Stimulated activated CD8-positive, alpha-beta memory T cell treated with anti-CD3 and anti-CD28 coated beads, Interleukin-15, amount 100 ng/mL, for 48 hours (primary cell): ENCODE results near the gene CACNA1C.

Experiments
- DNase-seq, 2 donors: peaks; one replicate each; pipeline ENCODE4 v3.0.0-alpha.2; 2020; ENCODE audit warnings: low read depth in 2 of 2

The CACNA1C gene

GRCh38 chr12:2343681-2344080 is 290.9 kb downstream of the CACNA1C start:
- DNase-seq: no peak

DNA sequence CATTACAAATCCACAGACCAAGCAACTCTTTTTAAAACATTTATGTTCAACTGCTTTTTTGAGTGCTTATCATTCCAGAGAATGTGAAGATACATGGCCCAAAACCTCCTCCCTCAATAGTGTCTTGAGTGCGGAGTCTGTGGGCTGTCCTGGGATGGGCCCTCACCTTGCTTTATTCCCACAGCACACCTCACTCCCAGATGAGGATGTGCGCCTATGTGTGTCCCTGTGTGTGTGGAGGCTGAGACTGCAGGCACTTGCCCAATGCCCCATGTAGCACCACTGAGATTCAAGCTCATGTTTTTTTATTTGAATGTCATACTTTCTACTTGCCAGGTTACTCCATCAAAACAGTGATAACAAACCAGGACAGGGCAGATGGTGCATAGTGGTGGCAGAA is 291.7 kb downstream of the CACNA1C start:
- no peak for DNase-seq

DNA sequence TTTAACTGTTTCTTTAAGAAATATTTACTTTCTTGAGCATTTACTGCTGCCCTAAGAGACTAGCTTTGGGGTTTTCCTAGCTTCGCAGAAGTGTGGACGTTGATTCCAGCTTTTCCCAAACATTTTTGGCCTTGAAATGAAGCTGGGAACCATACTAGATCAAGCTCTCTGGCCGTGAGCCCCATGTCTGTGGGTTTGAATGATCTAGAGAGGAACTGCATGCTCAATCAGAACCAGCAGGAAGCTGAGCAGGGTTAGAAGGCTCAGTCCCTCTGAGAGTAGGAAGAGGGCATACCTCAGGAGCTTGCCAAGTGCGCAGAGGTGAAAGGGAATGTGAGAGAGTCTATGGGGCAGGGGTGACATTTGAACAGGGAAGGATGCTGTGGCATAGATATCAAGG is 292.1 kb downstream of the CACNA1C start:
- DNase-seq: no peak

DNA sequence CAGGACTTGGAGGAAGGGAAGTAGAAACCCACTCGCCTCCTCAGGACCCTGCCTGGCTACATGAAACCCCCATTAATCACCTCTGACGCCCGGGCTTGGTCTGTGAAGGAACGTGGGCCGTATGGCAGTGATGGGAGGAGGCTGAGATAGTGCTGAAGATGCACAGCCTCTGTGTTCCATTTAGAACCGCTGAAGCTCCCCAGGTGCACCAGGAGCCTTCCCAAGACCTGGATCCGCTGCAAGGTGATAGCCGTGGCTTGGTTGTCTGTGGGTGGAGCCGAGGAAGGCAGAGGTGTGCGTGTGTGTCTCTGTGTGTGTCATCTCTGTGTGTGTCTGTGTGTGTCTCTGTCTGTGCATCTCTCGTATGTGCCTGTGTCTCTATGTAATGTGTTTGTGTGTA is 293.1 kb downstream of the CACNA1C start:
- no peak for DNase-seq

DNA sequence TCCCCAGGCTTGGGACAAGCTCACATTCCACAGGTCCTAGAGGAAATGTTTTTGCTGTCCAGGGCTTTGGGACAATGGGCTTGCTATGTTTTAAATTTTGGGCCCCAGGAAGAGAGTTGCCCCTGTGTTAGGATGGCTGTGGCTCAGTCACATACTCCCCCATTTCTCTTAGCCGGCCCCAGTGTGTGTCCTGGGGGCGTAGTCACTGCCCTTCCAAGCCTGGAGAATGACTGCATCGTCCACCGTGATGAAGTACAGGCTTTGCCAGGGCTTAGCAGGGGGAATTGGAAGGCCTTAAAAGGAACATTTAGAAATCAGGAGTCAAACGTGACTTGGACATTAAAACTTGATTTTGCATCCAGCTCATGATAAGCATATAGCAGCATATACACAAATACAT is 293.6 kb downstream of the CACNA1C start:
- DNase-seq: no peak

GRCh38 chr12:2347137-2347843 is 294.5 kb downstream of the CACNA1C start:
- DNase-seq: no peak

DNA sequence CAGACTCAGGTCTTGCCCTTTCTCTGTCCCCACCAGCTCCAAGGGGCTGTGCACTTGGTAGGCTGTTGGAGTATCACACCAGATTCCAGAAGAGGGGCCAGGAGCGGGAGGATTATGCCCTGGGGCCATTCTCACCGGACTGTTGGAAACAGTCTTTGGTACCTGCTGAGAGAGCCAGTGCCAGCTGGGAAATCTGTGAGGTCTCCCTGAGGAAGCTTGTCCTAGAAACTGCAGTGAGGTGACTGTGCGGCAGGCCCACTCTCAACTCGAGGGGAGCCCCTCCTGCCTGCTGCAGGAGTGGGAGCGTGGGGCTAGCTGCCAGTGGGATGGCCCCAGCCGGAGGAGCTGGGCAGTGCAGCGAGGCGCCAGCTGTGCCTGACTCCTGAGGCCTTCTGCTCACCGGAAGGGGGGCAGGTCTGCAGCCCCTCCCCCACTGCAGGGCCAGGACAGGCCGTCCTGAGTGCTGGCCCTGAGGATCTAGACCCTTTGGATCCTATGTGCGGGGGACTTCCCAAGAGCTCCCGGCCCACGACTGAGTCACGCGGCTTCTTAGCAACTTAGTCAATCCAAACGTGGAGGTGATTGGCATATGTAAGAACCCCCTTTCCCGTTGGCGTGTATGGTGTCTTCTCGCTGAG is 295.2 kb downstream of the CACNA1C start:
- DNase-seq: no peak

DNA sequence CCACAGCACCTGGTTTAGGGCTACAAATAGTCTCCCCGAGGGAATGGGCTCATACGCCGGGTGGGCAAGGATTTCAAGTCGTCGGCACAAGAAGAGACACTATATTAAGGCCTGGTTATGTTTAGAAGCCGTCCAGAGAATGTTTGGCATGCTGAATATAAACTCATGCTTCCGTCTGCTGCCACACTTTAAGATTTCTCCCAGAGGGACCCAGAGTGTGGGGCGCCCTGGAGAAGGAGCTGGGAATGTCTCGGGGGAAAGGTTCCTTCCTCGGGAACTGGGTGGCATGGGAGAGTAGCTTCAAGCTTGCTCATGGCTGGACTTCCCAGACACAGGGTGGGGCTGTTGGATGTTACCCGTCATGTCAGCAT is 295.7 kb downstream of the CACNA1C start:
- no peak for DNase-seq

- no peak for DNase-seq
Observed at GRCh38 chr12:2351161-2351560, 298.4 kb downstream of the CACNA1C start.

GRCh38 chr12:2352203-2352602 is 299.4 kb downstream of the CACNA1C start:
- no peak for DNase-seq

- no peak for DNase-seq
Observed at GRCh38 chr12:2353281-2353680, 300.5 kb downstream of the CACNA1C start.

- DNase-seq: no peak
Observed at GRCh38 chr12:2353691-2354090, 300.9 kb downstream of the CACNA1C start.

DNA sequence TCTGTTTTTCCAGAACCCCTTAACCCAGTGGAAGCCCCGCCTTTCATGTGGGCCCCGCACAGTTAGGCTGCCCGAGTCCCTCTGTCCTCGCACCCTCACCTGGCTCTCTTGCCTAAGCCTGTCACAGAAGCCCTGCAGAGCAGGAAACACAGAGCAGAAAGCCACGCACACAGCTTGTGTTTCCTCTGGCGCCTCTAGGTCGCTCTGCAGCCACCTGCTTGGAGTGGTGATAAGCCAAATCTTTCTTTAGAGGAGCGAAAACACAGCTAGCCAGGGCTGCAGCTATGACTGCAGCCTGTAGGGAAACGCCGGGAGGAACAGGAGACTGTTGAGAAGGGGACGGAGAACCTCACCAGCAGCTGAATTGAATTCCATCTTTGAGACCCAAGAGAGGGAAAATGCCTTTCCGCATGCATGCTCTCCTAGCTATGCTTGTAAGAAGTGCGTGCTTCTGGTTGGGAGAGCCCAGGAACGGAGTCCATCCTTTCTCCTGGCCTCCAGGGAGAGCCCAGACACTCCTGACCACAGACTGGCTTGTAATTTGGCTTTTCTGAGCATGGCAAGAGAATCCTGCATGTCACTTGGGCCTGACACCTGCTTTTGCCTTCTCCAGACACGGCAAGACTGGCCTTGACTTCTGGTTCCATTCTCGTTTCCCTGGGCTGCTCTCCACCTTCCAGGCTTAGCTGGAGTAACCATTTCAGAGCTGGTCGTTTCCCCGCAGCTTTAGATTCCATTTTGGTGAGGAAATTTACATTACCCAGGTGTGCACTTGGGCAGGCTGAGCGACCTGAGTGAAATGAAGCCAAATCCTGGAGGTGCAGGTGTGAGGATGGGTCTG is 301.6 kb downstream of the CACNA1C start:
- DNase-seq: no peak

DNA sequence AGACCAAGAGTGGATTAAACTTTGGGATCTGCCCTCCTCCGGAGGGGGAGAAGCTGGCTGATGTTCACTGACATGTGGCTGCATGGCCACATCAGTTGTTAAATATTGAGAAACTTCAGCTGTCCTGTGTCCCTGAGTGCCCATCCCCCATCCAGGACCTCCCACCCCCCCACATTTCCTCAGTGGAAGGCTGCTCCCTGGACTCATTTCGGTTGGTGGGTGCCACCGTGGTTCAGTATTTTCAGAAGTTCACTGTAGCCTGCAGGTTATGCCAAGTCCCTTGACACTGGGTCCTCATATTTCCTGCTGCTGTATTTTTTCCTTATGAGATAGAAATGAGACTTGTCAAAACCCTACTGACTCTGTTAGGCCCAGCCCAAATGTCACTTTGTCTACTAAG is 302.4 kb downstream of the CACNA1C start:
- DNase-seq: no peak

DNA sequence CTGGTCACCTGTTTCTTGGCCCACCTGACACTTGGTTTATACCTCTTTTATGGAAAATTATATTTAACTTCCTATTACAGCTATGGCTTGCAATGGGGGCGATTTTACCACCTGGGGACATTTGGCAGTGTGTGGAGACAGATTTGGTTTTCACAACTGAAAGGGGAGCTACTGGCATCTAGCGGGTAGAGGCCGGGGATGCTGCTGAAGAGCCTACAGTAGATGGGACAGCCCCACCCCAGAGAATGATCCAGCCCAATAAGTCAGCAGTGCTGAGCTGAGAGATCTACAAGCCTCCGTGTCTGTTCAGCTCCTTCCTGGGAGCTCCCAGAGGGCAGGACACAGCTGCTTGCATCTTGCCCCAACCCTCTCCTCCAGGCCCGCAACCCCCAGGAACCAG is 302.8 kb downstream of the CACNA1C start:
- no peak for DNase-seq

GRCh38 chr12:2356601-2357125 is 303.9 kb downstream of the CACNA1C start:
- no peak for DNase-seq

DNA sequence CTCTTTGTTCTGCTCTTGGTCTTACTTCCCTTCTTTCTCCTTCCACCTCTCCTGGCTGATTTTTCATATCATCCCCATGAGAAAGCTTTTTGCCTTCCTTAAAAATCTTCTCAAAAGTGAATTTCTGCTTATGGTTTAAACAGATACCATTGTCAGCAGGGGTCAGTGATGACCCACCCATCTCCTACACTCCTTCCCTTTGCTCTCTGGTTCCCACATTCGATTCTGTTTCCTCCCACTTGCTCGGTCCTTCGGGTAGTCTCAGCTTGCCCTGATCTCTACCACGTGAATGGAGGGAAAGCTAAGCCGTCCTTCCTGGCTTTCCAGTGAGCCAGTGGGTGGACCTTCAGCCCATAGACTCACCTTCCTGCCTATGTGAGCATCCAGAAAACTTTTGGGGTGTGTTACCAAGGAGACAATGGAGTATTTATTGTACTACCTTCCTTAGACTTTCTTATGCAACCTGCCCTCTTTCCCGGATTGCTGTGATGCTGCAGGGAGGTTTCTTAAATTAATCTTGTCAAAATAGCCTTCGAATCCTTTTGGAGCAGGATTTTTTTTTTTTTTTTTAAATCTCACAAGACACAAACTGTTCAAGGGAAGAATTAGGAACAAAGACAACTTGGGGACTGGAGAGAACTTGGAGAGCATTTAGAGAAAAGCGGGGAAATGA is 306.3 kb downstream of the CACNA1C start:
- no peak for DNase-seq

DNA sequence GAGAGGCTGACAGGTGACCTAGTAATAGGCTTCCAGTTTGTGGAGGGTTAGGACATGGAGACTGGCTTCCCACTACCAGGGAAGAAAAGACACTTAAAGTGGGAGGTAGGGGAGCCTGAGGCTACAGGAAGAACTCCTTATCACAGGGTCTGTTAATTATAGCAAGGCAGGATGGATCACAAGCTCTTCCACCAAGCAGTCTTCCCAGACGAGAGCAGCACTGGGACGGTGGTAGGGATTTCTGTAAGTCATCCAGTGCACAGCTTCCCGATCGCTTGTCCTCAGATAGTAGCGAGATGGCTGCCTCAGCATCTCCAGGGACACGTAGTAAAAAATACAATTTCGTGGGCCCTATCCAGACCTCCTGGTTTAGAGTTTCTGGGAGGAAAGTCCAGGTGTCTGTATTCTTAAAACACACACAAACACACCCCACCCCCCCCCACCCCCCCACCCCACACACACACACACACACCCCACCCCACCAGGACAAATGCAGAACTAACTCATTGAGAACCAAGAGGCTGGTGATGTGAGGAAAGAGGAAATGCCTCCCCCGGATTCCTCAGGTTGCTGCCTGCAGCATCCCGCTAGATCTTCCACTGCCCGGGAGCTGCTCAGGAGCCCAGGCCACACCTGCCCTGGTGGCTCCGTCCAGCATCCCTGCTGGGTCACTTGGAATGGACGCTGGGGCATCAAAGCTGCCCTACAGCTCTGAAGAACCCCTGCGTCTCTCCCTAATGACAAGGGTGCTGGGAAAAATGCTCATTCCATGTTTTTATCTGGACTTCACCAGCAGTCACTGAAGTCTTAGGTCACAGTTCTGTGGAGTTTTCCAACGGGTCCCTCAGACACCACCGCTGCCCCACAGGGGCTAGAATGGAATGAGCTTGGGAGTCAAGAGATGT is 307.2 kb downstream of the CACNA1C start:
- no peak for DNase-seq

GRCh38 chr12:2360630-2361170 is 307.9 kb downstream of the CACNA1C start:
- no peak for DNase-seq

DNA sequence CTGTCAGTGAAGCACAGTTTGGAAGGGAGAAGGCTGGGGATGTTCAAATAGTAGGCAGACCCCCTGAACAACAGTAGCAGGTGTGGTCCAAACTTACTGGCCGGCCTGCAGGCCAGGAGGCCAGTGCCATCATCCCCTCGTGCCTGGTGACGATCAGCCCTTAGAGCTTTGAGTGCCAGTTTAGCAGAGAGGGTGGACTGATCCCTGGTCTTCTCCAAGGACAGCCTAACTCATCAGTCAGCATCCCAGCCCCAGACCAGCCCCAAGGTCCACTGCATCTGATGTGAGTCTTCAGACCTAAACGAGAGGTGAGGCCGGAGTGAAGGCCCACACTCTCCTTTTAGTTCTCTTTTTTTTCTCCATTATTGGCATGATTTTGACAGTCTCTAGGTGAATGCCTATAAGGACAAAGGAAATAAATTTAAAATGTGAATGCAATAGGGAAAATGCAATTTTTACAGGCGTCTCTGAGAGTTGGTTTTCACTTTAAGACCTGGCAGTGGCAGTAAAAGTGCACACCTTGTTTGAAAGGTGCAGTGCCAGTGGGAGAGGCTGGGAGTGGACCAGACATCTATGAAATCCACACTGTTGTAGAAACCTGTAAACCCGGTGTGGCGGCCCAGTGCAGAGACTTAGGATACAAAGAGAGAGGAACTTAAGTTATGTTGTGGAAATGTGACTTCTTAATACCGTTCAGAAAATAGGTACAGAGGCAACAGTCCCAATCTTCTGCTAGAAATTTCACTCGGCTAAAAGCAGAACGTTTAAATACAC is 311.2 kb downstream of the CACNA1C start:
- no peak for DNase-seq
